Measurements from ENCODE around the gene MALRD1. TPM values are rescaled to one million over a fixed set of nuclear protein-coding genes. Genes with fewer than 3 reads are reported as not detected.

MALRD1 gene
- total RNA-seq, 2 experiments from 2014 or later: 0.29 to 0.41 TPM

- no peak overlapping the region for H3K4me3 Mint-ChIP-seq
- CTCF ChIA-PET: no interaction called here
Measured at GRCh38 chr10:19302117-19302516, 253.5 kb downstream of the MALRD1 start.

DNA sequence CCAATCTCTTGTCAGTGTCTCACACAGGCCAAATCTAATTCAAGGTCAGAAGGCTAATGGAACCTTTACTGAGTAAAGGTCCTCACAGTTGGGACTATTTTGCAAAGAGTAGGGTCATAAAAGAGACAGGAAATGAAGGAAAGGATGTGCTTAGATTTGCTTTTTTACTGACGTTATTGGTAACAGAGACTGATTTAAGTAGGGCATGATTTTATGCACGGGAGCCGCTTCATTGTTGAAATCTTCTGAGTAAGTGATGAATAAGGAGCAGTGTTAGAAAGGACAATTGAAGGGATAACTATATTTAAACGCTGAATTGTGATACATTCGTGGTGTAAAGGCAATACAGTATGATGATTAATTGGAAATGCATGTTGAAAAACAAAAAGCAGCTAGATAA, 261.5 kb downstream of the MALRD1 start:
- peaks cover 5% of the 10 kb centered on the region for H3K9me3 Mint-ChIP-seq
- no peak overlapping the region for H3K4me3 Mint-ChIP-seq
- H3K4me1 Mint-ChIP-seq (ENCODE audit: low read depth): no peaks in the 10 kb centered on the region
- no peak for TF ChIP-seq CTCF (IDR thresholded peaks at IDR 0.05)
- H3K27me3 Mint-ChIP-seq: no peaks in the 10 kb centered on the region
- ATAC-seq (no peak), DNase-seq (no peak)
- intact Hi-C loops (cut with micrococcal nuclease): no loop called here
- H3K27ac Mint-ChIP-seq: no peak overlapping the region
- ChIA-PET POLR2A (no interaction called here), CTCF (no interaction called here)
- no peaks in the 10 kb centered on the region for H3K36me3 Mint-ChIP-seq (ENCODE audit: low read depth)

More at GRCh38 chr10:19302117-19302516, 253.5 kb downstream of the MALRD1 start:
- Mint-ChIP-seq H3K27me3 (no peaks in the 10 kb centered on the region), H3K9me3 (peaks cover 9% of the 10 kb centered on the region), H3K27ac (no peak overlapping the region), H3K36me3 (ENCODE audit: low read depth) (no peaks in the 10 kb centered on the region), H3K4me1 (ENCODE audit: low read depth) (no peaks in the 10 kb centered on the region)
- TF ChIP-seq CTCF (IDR thresholded peaks at IDR 0.05): no peak
- POLR2A ChIA-PET: no interaction called here
- ATAC-seq (no peak), DNase-seq (no peak)
- intact Hi-C loops (cut with micrococcal nuclease): no loop called here

DNA sequence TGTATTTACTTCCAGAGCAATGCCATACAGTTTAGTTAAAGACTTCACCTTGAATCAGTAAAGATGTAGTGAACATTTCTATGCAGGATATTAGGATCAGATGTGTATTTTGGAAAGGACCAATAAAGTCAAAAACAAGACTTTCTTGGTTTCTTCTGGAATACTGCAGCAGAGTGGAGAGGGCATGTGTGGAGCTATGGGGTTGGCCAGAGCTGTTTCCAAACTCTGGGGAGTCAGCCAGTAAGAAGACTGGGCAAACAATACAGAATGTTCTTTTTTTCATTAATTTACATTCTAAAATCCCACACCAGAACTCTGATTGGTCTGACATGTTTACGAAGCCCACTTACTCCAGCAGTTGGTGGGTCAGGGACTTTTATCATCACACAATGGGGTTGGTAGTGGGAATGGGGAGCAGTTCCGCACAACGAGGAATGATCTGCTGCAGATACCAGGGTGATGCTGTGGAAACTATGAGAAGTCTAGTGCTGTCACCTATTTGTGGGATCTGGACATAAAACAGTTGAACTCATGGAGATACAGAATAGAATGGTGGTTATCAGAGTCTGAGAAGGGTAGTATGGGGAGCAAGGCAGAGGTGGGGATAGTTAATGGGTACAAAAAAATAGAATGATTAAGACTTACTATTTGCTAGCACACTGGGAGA, 267.7 kb downstream of the MALRD1 start:
- Mint-ChIP-seq H3K36me3 (ENCODE audit: low read depth) (no peaks in the 10 kb centered on the region), H3K4me3 (no peak overlapping the region), H3K9me3 (peaks cover 7% of the 10 kb centered on the region), H3K4me1 (ENCODE audit: low read depth) (no peaks in the 10 kb centered on the region), H3K27me3 (no peaks in the 10 kb centered on the region), H3K27ac (no peak overlapping the region)
- no peak for ATAC-seq
- POLR2A ChIA-PET: no interaction called here
- no peak for DNase-seq
- no peak for TF ChIP-seq CTCF (IDR thresholded peaks at IDR 0.05)
- intact Hi-C loops (cut with micrococcal nuclease): no loop called here
- CTCF ChIA-PET: no interaction called here

GRCh38 chr10:19317952-19318351, 269.4 kb downstream of the MALRD1 start:
- Mint-ChIP-seq H3K27me3 (no peaks in the 10 kb centered on the region), H3K4me3 (no peak overlapping the region), H3K9me3 (peaks cover 10% of the 10 kb centered on the region), H3K27ac (no peak overlapping the region), H3K36me3 (ENCODE audit: low read depth) (no peaks in the 10 kb centered on the region), H3K4me1 (ENCODE audit: low read depth) (no peaks in the 10 kb centered on the region)
- ATAC-seq (no peak), DNase-seq (no peak)
- CTCF ChIA-PET: no interaction called here
- POLR2A ChIA-PET: no interaction called here
- intact Hi-C loops (cut with micrococcal nuclease): no loop called here
- no peak for TF ChIP-seq CTCF (IDR thresholded peaks at IDR 0.05)

GRCh38 chr10:19325581-19325980, 277.0 kb downstream of the MALRD1 start:
- Mint-ChIP-seq H3K4me1 (ENCODE audit: low read depth) (no peaks in the 10 kb centered on the region), H3K27me3 (no peaks in the 10 kb centered on the region), H3K9me3 (peaks cover 6% of the 10 kb centered on the region), H3K27ac (no peak overlapping the region), H3K4me3 (no peak overlapping the region), H3K36me3 (ENCODE audit: low read depth) (no peaks in the 10 kb centered on the region)
- CTCF ChIA-PET: no interaction called here
- TF ChIP-seq CTCF (IDR thresholded peaks at IDR 0.05): no peak
- POLR2A ChIA-PET: no interaction called here
- DNase-seq (no peak), ATAC-seq (no peak)
- intact Hi-C loops (cut with micrococcal nuclease): no loop called here
